Upper lobe of left lung (tissue), 4 donors: ENCODE data around the gene ISG15.
"Not testable (repeated sequence)": the region's sequence is repeated elsewhere in the genome, so short reads cannot be mapped to it uniquely, and the experiment has no call there.

Experiments used
- CTCF ChIP-seq, 6 experiments: fragments of 450-650 bp in 4 of 6; fragments of 200-600 bp in 2 of 6; sonication (generic) in 2 of 6; IDR thresholded peaks; one replicate each; pipeline ENCODE4 v1.5.1; 2016 to 2019; ENCODE audit warnings: antibody characterized with exemption in 6 of 6
- POLR2A ChIP-seq, 4 donors: fragments of 450-650 bp; IDR thresholded peaks; one replicate each; pipeline ENCODE4 v1.5.1; 2016 to 2017; ENCODE audit warnings: antibody characterized with exemption in 4 of 4, mild to moderate bottlenecking in 2 of 4

- TF ChIP-seq POLR2A, CTCF (IDR thresholded peaks at IDR 0.05): not testable (repeated sequence)
These were observed 5.0 kb downstream of the ISG15 start for GRCh38 chr1:1018321-1018685.
